Caco-2 (cell line): ENCODE results near the gene CRIP1. TPM values are rescaled to one million over a fixed set of nuclear protein-coding genes. Genes with fewer than 3 reads are reported as not detected.

Experiments
- BruUV-seq: library from RNA; stranded (reverse); fragments of 400-500 nt; replicated peaks from 2 replicates; lab custom pipeline; 2021; lab: Mats Ljungman, UMichigan
- CTCF ChIA-PET: fragments of 300-600 bp; sonication (Branson Sonifier 250); formaldehyde crosslinking; loops from one replicate; lab custom pipeline; 2022; ENCODE audit warnings: antibody characterized with exemption; lab: Charles Lee
- POLR2A ChIA-PET: fragments of 300-600 bp; sonication (Branson Sonifier 250); formaldehyde crosslinking; loops from one replicate; lab custom pipeline; 2022; ENCODE audit warnings: antibody characterized with exemption; lab: Charles Lee
- DNase-seq, 2 experiments: peaks; one replicate each; pipeline versions ENCODE4 v3.0.0 to v3.0.0-alpha.2; 2020 to 2022
- H3K27me3 ChIP-seq: replicated peaks from 2 replicates; pipeline ENCODE4 v1.6.0; 2011; ENCODE audit warnings: low read length; ENCODE audit not compliant: control insufficient read depth, insufficient read depth
- H3K36me3 ChIP-seq: 2 replicates; pipeline ENCODE4 v1.5.1; 2011; ENCODE audit warnings: low read length; ENCODE audit not compliant: control insufficient read depth, insufficient read depth
- H3K4me1 ChIP-seq: fragments of 250-450 bp; sonication (Bioruptor Pico); 2 replicates; pipeline ENCODE4 v1.5.1; 2020; ENCODE audit warnings: mild to moderate bottlenecking
- H3K4me3 ChIP-seq: 2 replicates; pipeline ENCODE4 v1.5.1; 2011; ENCODE audit warnings: low read depth, mild to moderate bottlenecking, control low read depth, low read length
- H3K9me3 ChIP-seq: fragments of 250-450 bp; sonication (Bioruptor Pico); 2 replicates; pipeline ENCODE4 v1.5.1; 2020; ENCODE audit warnings: mild to moderate bottlenecking, moderate library complexity
- H3K27ac Mint-ChIP-seq: one replicate; pipeline ENCODE4 v1.8.0; 2022; ENCODE audit warnings: mixed read lengths; ENCODE audit not compliant: unreplicated experiment
- H3K27me3 Mint-ChIP-seq: one replicate; pipeline ENCODE4 v1.8.0; 2022; ENCODE audit warnings: mixed read lengths; ENCODE audit not compliant: insufficient read depth, unreplicated experiment
- H3K36me3 Mint-ChIP-seq: one replicate; pipeline ENCODE4 v1.8.0; 2022; ENCODE audit warnings: mild to moderate bottlenecking, mixed read lengths; ENCODE audit not compliant: insufficient read depth, unreplicated experiment
- H3K4me1 Mint-ChIP-seq: one replicate; pipeline ENCODE4 v1.8.0; 2022; ENCODE audit warnings: low read depth, mixed read lengths; ENCODE audit not compliant: unreplicated experiment
- H3K4me3 Mint-ChIP-seq: one replicate; pipeline ENCODE4 v1.8.0; 2022; ENCODE audit warnings: mild to moderate bottlenecking, moderate library complexity, mixed read lengths; ENCODE audit not compliant: unreplicated experiment
- H3K9me3 Mint-ChIP-seq: one replicate; pipeline ENCODE4 v1.8.0; 2022; ENCODE audit warnings: mixed read lengths; ENCODE audit not compliant: unreplicated experiment
- intact Hi-C: fragments of 100-400 bp; cut with micrococcal nuclease; formaldehyde crosslinking; loops from one replicate; pipeline ENCODE4 v1.10.0; 2022; ENCODE audit not compliant: unreplicated experiment
- total RNA-seq: library from RNA; stranded (reverse); gene quantifications from 2 replicates; pipeline ENCODE4 v1.2.3, GENCODE V29; 2022
- TF ChIP-seq, protein P1 (sequence below), 2 experiments: fragments of 200-600 bp in 1 of 2; IDR thresholded peaks; 1 replicate in 1 of 2; 2 replicates in 1 of 2; pipeline versions ENCODE4 v1.5.1 to v1.8.0; 2011 to 2022; ENCODE audit warnings: antibody characterized with exemption in 1 of 2, control low read depth in 1 of 2, inconsistent platforms in 1 of 2, low read depth in 1 of 2, low read length in 1 of 2, mild to moderate bottlenecking in 1 of 2, moderate library complexity in 1 of 2; ENCODE audit not compliant: insufficient read depth in 1 of 2, severe bottlenecking in 1 of 2, unreplicated experiment in 1 of 2

CRIP1 gene
- total RNA-seq, 1 experiment from 2014 or later: 75.1 TPM

DNA sequence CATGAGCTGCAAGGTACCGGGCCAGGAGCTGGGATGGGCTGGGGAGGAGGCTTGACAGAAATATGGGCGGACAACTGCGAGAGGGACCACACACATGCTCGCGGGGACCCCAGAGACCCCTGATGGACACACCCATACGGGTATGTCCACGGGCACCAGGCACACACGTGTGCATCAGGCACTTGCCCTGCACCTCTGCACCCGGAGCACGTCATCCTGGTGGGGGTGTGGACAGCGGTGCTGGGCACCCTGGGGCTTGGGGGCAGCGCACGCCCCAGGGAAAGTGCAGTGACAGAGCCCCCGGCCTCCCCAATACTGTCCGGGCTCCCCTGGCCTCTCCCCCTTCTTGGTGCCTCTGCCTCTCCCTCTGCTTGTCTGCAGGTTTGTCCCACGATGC, 1.7 kb upstream of the CRIP1 start:
- no peak for DNase-seq
- ChIA-PET CTCF (no interaction called here), POLR2A (no interaction called here)
- H3K4me1 ChIP-seq: peaks cover 52% of the 10 kb centered on the region
- Mint-ChIP-seq H3K36me3 (no peaks in the 10 kb centered on the region), H3K4me1 (peaks cover 8% of the 10 kb centered on the region), H3K9me3 (no peaks in the 10 kb centered on the region), H3K4me3 (no peak overlapping the region), H3K27me3 (peaks cover under 1% of the 10 kb centered on the region), H3K27ac (no peak overlapping the region)
- intact Hi-C loops: loop anchor here (5.0 kb wide), 1 partner anchor 508 kb away; the partner anchor contains the start of gene AHNAK2
- TF ChIP-seq, protein P1, sequence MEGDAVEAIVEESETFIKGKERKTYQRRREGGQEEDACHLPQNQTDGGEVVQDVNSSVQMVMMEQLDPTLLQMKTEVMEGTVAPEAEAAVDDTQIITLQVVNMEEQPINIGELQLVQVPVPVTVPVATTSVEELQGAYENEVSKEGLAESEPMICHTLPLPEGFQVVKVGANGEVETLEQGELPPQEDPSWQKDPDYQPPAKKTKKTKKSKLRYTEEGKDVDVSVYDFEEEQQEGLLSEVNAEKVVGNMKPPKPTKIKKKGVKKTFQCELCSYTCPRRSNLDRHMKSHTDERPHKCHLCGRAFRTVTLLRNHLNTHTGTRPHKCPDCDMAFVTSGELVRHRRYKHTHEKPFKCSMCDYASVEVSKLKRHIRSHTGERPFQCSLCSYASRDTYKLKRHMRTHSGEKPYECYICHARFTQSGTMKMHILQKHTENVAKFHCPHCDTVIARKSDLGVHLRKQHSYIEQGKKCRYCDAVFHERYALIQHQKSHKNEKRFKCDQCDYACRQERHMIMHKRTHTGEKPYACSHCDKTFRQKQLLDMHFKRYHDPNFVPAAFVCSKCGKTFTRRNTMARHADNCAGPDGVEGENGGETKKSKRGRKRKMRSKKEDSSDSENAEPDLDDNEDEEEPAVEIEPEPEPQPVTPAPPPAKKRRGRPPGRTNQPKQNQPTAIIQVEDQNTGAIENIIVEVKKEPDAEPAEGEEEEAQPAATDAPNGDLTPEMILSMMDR (IDR thresholded peaks at IDR 0.05; ENCODE audit: insufficient read depth in 1 of 2, low read depth in 1 of 2, low read length in 1 of 2, severe bottlenecking in 1 of 2, unreplicated experiment in 1 of 2): no peak
- no TSS peak for BruUV-seq
- H3K27me3 ChIP-seq: no peaks in the 10 kb centered on the region
- H3K9me3 ChIP-seq: no peaks in the 10 kb centered on the region
- no peak overlapping the region for H3K4me3 ChIP-seq
- H3K36me3 ChIP-seq: no peaks in the 10 kb centered on the region

DNA sequence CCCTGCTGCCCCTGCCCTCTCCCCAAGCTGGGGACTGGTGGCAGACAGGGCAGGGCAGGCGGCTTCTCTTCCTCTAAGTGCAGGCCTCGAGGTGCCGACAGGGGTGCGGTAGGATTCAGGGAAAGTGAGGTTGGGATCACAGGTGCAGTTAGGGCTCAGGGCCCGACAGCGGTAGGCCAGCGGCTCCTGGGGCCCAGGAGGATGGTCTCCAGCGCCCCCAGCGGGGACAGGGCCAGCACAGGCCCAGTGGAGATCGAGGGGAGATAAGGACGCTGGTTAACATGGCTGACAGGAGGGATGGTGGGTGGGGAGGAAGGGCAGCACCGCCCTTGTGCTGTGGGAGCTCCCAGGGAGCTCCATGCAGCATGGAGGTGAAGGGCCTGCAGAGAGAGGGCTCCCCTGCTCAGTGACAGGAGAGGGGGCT, 935 bp upstream of the CRIP1 start:
- intact Hi-C loops: loop anchor here (5.0 kb wide), 1 partner anchor 508 kb away; the partner anchor contains the start of gene AHNAK2
- Histone ChIP-seq H3K36me3 (no peaks in the 10 kb centered on the region), H3K27me3 (no peaks in the 10 kb centered on the region), H3K9me3 (no peaks in the 10 kb centered on the region), H3K4me3 (peak overlapping the region; percentile 62), H3K4me1 (peaks cover 45% of the 10 kb centered on the region)
- H3K9me3 Mint-ChIP-seq: no peaks in the 10 kb centered on the region
- ChIA-PET CTCF (interaction anchor here (0.6 kb wide), 2 partner anchors 33 to 197 kb away, joined by 4 to 6 read pairs; no protein-coding TSS in a partner anchor), POLR2A (no interaction called here)
- no TSS peak for BruUV-seq
- no peaks in the 10 kb centered on the region for H3K27me3 Mint-ChIP-seq
- H3K27ac Mint-ChIP-seq: no peak overlapping the region
- peaks cover 7% of the 10 kb centered on the region for H3K4me1 Mint-ChIP-seq
- H3K36me3 Mint-ChIP-seq: peaks cover 2% of the 10 kb centered on the region
- TF ChIP-seq, protein P1 (IDR thresholded peaks at IDR 0.05; ENCODE audit: insufficient read depth in 1 of 2, low read depth in 1 of 2, low read length in 1 of 2, severe bottlenecking in 1 of 2, unreplicated experiment in 1 of 2): peak; percentile 36 to 72
- peak overlapping the region; percentile 69 for H3K4me3 Mint-ChIP-seq
- DNase-seq: peak; percentile 73 to 79

DNA sequence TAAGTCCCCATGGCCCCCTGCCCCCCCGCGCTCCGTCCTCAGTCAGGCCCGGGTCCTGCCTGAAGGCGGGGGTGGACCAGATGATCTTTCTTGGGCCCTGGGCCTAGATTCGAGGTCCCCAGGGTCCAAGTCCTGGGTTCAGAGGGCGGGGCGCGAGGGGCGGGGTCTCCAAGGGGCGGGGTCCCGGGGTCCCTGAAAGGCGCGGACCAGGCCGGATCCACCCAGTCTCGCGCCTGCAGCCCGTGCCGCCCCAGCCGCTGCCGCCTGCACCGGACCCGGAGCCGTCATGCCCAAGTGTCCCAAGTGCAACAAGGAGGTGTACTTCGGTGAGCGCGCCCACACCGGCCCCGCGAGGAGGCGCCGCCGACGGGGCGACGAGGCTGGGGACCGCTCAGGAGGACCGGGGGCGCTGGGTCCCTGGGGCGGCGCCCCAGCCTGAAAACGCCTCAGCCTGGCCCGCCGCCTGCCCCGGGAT, 325 bp downstream of the CRIP1 start:
- CTCF ChIA-PET: no interaction called here
- H3K27me3 ChIP-seq: no peaks in the 10 kb centered on the region
- POLR2A ChIA-PET: no interaction called here
- peak overlapping the region; percentile 62 for H3K4me3 ChIP-seq
- Mint-ChIP-seq H3K27me3 (no peaks in the 10 kb centered on the region), H3K4me3 (peak overlapping the region; percentile 69), H3K4me1 (peaks cover 5% of the 10 kb centered on the region), H3K27ac (no peak overlapping the region), H3K36me3 (peaks cover 12% of the 10 kb centered on the region), H3K9me3 (no peaks in the 10 kb centered on the region)
- TF ChIP-seq, protein P1 (IDR thresholded peaks at IDR 0.05; ENCODE audit: insufficient read depth in 1 of 2, low read depth in 1 of 2, low read length in 1 of 2, severe bottlenecking in 1 of 2, unreplicated experiment in 1 of 2): no peak
- peak in 1 of 2 experiments; percentile 55 for DNase-seq
- BruUV-seq: no TSS peak
- no peaks in the 10 kb centered on the region for H3K9me3 ChIP-seq
- H3K4me1 ChIP-seq: peaks cover 40% of the 10 kb centered on the region
- no peaks in the 10 kb centered on the region for H3K36me3 ChIP-seq
- intact Hi-C loops: loop anchor here (5.0 kb wide), 1 partner anchor 510 kb away; the partner anchor contains the start of gene AHNAK2
